Measurements from ENCODE around the gene TMOD1.

DNA sequence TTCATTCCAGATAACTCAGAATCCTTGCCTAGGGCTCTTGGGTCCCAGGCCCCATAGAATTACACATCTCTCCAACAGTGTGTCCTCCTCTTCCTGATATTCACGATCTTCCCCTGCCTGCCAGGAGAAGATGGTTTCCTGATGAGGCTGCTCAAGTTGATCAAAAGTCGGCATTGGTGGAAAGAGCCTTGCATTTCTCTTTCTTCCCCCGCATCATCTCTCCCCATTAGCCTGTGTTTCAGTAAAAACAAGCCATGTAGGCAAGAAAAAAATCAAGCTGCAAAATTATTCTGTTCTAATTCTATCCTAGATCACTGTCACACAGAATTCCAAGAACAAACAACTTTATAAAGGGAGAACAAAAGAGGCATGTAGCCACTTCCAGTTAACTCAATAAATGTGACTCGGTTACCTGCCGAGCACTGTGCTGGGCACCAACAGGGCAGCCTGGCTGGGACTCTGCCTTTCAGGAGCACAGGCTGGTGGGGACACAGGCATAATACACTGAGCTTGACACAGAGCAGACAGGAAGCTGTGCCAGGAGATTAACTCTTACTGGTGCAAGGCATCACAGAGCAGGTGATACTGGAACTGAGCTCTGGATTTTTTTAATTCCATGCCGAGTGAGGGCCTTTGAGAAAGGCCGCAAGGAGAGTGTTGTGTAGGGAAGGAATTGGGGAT lies 25.6 kb downstream of the TMOD1 start:
- TF ChIP-seq CTCF (IDR thresholded peaks at IDR 0.05) (no peak), POLR2A (IDR thresholded peaks at IDR 0.05) (no peak)
